ENCODE measurements around the gene CD101. TPM values are rescaled to one million over a fixed set of nuclear protein-coding genes. Genes with fewer than 3 reads are reported as not detected.

The CD101 gene, protein sequence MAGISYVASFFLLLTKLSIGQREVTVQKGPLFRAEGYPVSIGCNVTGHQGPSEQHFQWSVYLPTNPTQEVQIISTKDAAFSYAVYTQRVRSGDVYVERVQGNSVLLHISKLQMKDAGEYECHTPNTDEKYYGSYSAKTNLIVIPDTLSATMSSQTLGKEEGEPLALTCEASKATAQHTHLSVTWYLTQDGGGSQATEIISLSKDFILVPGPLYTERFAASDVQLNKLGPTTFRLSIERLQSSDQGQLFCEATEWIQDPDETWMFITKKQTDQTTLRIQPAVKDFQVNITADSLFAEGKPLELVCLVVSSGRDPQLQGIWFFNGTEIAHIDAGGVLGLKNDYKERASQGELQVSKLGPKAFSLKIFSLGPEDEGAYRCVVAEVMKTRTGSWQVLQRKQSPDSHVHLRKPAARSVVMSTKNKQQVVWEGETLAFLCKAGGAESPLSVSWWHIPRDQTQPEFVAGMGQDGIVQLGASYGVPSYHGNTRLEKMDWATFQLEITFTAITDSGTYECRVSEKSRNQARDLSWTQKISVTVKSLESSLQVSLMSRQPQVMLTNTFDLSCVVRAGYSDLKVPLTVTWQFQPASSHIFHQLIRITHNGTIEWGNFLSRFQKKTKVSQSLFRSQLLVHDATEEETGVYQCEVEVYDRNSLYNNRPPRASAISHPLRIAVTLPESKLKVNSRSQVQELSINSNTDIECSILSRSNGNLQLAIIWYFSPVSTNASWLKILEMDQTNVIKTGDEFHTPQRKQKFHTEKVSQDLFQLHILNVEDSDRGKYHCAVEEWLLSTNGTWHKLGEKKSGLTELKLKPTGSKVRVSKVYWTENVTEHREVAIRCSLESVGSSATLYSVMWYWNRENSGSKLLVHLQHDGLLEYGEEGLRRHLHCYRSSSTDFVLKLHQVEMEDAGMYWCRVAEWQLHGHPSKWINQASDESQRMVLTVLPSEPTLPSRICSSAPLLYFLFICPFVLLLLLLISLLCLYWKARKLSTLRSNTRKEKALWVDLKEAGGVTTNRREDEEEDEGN
- polyA plus RNA-seq (2013, experiment 1 of 2) = 0.60 TPM
- 0.38 TPM for polyA plus RNA-seq (2013, experiment 2 of 2)

DNA sequence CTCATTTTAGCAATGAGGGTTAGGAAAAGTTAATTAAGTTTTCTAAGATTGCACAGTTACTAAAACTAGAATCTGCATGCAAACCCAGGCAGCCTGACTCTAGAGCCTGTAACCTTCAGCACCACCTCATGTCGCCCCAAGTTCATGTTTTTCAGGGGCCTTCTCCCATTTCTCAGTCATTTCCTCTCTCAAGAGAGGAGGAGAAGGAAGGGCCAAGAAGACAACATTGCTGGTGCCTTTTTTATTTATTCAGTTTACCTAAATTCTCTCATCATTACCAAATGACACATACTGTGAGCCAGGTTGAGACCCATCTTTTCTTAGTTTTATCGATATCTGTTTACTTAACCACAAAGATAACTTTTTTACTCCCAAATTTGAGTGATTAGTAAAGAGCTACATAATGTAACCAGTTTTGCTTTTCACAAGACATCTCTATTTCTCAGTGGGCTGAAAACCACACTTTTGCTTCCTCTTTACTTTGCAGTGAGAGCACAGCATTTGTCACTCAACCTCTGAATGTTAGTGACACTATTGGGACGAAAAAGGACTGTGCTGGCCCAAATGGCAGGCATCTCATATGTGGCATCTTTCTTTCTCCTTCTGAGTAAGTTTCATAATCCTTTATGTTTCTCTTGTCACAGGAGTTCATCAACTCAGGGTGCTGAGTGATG lies at the start of gene CD101:
CD101 (plus strand) TSS at position 507 of the 674 bp plus-strand sequence; CDS start at position 565, 58 bp downstream.
- 96% methylated on average over 3 of the region's 3 CpGs for WGBS
- Histone ChIP-seq H3K4me1 (ENCODE audit: insufficient read depth, low read length) (peaks cover 13% of the 10 kb centered on the region), H3K9me3 (ENCODE audit: insufficient read depth, low read depth, low read length) (no peaks in the 10 kb centered on the region), H3K4me3 (ENCODE audit: low read length) (no peak within 1 kb of the TSS), H3K9ac (ENCODE audit: low read depth, low read length) (no peak within 1 kb of the TSS), H3K27me3 (ENCODE audit: insufficient read depth, low read length) (no peaks in the 10 kb centered on the region), H3K36me3 (ENCODE audit: insufficient read depth, low read length) (no peaks in the 10 kb centered on the region), H3K27ac (ENCODE audit: low read depth, low read length) (no peak within 1 kb of the TSS)

GRCh38 chr1:116952738-116953275 lies 48.8 kb upstream of the CD101 start:
- Histone ChIP-seq H3K9me3 (ENCODE audit: insufficient read depth, low read depth, low read length) (no peaks in the 10 kb centered on the region), H3K4me3 (ENCODE audit: low read length) (no peak overlapping the region), H3K4me1 (ENCODE audit: insufficient read depth, low read length) (peaks cover 19% of the 10 kb centered on the region; the same call in 1 of the 2 replicates), H3K9ac (ENCODE audit: low read depth, low read length) (no peak overlapping the region), H3K36me3 (ENCODE audit: insufficient read depth, low read length) (peaks cover 36% of the 10 kb centered on the region), H3K27me3 (ENCODE audit: insufficient read depth, low read length) (no peaks in the 10 kb centered on the region), H3K27ac (ENCODE audit: low read depth, low read length) (no peak overlapping the region)
- WGBS = 100% methylated on average over 2 of the region's 2 CpGs

DNA sequence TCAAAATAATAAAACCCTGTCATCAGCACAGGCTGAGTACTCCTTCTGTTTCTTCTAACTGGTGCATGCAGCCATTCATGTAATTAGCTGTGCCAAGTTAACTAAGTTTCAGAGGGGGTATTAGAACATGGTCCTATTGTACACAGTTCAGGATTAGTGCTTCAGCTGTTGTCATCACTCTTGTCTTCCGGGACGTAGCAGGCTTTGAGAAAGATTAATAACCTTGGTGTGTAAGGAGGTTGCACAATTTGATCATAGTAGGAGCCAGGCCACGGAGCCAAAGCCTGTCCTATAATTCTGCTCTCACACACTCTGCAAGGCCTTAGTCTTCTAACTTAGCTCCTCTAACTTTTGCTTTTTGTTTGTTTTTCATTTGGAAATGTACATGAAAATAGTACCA lies 47.1 kb upstream of the CD101 start:
- WGBS = 98% methylated on average over 3 of the region's 3 CpGs
- peaks cover 20% of the 10 kb centered on the region for H3K36me3 ChIP-seq (ENCODE audit: insufficient read depth, low read length)
- no peak overlapping the region for H3K27ac ChIP-seq (ENCODE audit: low read depth, low read length)

GRCh38 chr1:116956378-116956777 lies 45.2 kb upstream of the CD101 start:
- Histone ChIP-seq H3K27me3 (ENCODE audit: insufficient read depth, low read length) (no peaks in the 10 kb centered on the region), H3K9ac (ENCODE audit: low read depth, low read length) (no peak overlapping the region), H3K27ac (ENCODE audit: low read depth, low read length) (no peak overlapping the region), H3K36me3 (ENCODE audit: insufficient read depth, low read length) (peaks cover 11% of the 10 kb centered on the region), H3K4me1 (ENCODE audit: insufficient read depth, low read length) (0 out of 2 replicates have a peak, but pooled peaks cover 7% of the 10 kb centered on the region), H3K4me3 (ENCODE audit: low read length) (no peak overlapping the region), H3K9me3 (ENCODE audit: insufficient read depth, low read depth, low read length) (no peaks in the 10 kb centered on the region)
- WGBS = 93% methylated on average over 7 of the region's 7 CpGs

More for the DNA sequence above, 47.1 kb upstream of the CD101 start:
- H3K27me3 ChIP-seq (ENCODE audit: insufficient read depth, low read length) = no peaks in the 10 kb centered on the region
- H3K9ac ChIP-seq (ENCODE audit: low read depth, low read length) = no peak overlapping the region
- H3K9me3 ChIP-seq (ENCODE audit: insufficient read depth, low read depth, low read length) = no peaks in the 10 kb centered on the region
- H3K4me1 ChIP-seq (ENCODE audit: insufficient read depth, low read length) = peaks cover 19% of the 10 kb centered on the region; the same call in 1 of the 2 replicates
- no peak overlapping the region for H3K4me3 ChIP-seq (ENCODE audit: low read length)

- peaks cover 15% of the 10 kb centered on the region for H3K36me3 ChIP-seq (ENCODE audit: insufficient read depth, low read length)
- WGBS = 92% methylated on average over 3 of the region's 4 CpGs
These were observed 43.9 kb upstream of the CD101 start for GRCh38 chr1:116957646-116958045.

GRCh38 chr1:116958110-116958509 lies 43.5 kb upstream of the CD101 start:
- Histone ChIP-seq H3K4me1 (ENCODE audit: insufficient read depth, low read length) (0 out of 2 replicates have a peak, but pooled peaks cover 7% of the 10 kb centered on the region), H3K36me3 (ENCODE audit: insufficient read depth, low read length) (peaks cover 19% of the 10 kb centered on the region), H3K27me3 (ENCODE audit: insufficient read depth, low read length) (no peaks in the 10 kb centered on the region), H3K9ac (ENCODE audit: low read depth, low read length) (no peak overlapping the region), H3K27ac (ENCODE audit: low read depth, low read length) (no peak overlapping the region), H3K9me3 (ENCODE audit: insufficient read depth, low read depth, low read length) (no peaks in the 10 kb centered on the region), H3K4me3 (ENCODE audit: low read length) (no peak overlapping the region)
- WGBS = 93% methylated on average over 4 of the region's 4 CpGs

More at GRCh38 chr1:116957646-116958045, 43.9 kb upstream of the CD101 start:
- 0 out of 2 replicates have a peak, but pooled peaks cover 7% of the 10 kb centered on the region for H3K4me1 ChIP-seq (ENCODE audit: insufficient read depth, low read length)
- no peak overlapping the region for H3K4me3 ChIP-seq (ENCODE audit: low read length)
- H3K27ac ChIP-seq (ENCODE audit: low read depth, low read length) = no peak overlapping the region
- no peaks in the 10 kb centered on the region for H3K9me3 ChIP-seq (ENCODE audit: insufficient read depth, low read depth, low read length)
- no peaks in the 10 kb centered on the region for H3K27me3 ChIP-seq (ENCODE audit: insufficient read depth, low read length)
- H3K9ac ChIP-seq (ENCODE audit: low read depth, low read length) = no peak overlapping the region

DNA sequence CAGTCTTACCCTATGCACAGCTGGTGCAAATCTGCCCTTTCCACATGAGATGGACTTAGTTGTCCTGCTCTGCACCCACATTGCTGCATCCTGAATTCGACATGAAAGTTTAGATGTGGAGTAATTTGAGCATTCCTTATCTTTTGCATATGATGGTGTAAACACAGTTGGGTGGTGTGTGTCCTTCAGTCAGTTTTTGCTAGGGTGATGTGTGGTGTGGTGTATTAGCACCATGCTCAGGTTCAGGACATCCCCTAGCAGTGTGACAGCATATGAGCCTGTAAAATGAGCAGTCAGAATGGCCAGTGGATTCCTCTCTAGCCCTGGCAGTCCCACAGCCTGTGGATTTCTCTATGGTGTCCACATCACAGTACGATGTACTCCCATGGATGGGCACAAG lies 42.6 kb upstream of the CD101 start:
- Histone ChIP-seq H3K27ac (ENCODE audit: low read depth, low read length) (no peak overlapping the region), H3K9ac (ENCODE audit: low read depth, low read length) (no peak overlapping the region), H3K9me3 (ENCODE audit: insufficient read depth, low read depth, low read length) (no peaks in the 10 kb centered on the region), H3K4me3 (ENCODE audit: low read length) (no peak overlapping the region), H3K36me3 (ENCODE audit: insufficient read depth, low read length) (peaks cover 24% of the 10 kb centered on the region), H3K4me1 (ENCODE audit: insufficient read depth, low read length) (0 out of 2 replicates have a peak, but pooled peaks cover 7% of the 10 kb centered on the region), H3K27me3 (ENCODE audit: insufficient read depth, low read length) (no peaks in the 10 kb centered on the region)
- 99% methylated on average over 2 of the region's 2 CpGs for whole genome bisulfite sequencing

- Histone ChIP-seq H3K9me3 (ENCODE audit: insufficient read depth, low read depth, low read length) (no peaks in the 10 kb centered on the region), H3K4me3 (ENCODE audit: low read length) (no peak overlapping the region), H3K27ac (ENCODE audit: low read depth, low read length) (no peak overlapping the region), H3K36me3 (ENCODE audit: insufficient read depth, low read length) (peaks cover 45% of the 10 kb centered on the region), H3K4me1 (ENCODE audit: insufficient read depth, low read length) (no peaks in the 10 kb centered on the region), H3K27me3 (ENCODE audit: insufficient read depth, low read length) (no peaks in the 10 kb centered on the region), H3K9ac (ENCODE audit: low read depth, low read length) (no peak overlapping the region)
- 95% methylated on average over 6 of the region's 6 CpGs for WGBS
These were observed 40.0 kb upstream of the CD101 start for GRCh38 chr1:116961606-116962005.

DNA sequence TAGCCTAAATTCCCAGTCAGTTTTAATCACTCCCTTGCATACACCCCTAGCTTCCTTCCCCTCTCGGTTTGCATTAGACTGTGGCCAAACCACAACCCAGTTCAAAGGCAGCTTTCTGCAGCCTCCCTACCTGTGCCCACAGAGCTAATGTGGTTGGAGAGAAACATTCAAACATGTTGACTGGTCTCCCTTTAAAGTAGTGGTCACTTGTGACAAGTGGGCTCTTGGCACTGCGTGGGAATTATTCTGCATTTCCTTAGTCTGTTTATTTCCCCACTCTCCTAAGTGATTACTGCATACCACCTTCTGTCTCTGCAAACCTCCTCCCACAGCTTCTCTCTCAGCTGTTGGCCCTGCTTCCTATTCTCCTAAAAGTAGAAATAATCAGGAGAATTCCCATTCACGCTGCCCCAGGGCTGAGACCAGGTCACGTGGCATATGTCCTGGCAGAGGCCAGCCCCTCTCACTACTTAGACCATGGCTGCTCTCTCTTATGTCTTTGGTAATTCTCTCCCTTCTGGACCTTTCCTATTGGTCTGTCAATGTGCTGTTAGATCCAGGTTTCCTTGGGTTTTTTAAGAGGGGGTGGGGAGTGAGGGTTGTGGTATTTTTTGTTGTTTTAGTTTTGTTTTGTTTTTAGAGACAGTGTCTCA lies 38.4 kb upstream of the CD101 start:
- WGBS = 96% methylated on average over 4 of the region's 4 CpGs
- no peaks in the 10 kb centered on the region for H3K27me3 ChIP-seq (ENCODE audit: insufficient read depth, low read length)
- H3K9me3 ChIP-seq (ENCODE audit: insufficient read depth, low read depth, low read length) = no peaks in the 10 kb centered on the region

GRCh38 chr1:116966791-116967190 lies 34.8 kb upstream of the CD101 start:
- Histone ChIP-seq H3K4me1 (ENCODE audit: insufficient read depth, low read length) (no peaks in the 10 kb centered on the region), H3K4me3 (ENCODE audit: low read length) (no peak overlapping the region), H3K36me3 (ENCODE audit: insufficient read depth, low read length) (peaks cover 61% of the 10 kb centered on the region), H3K27ac (ENCODE audit: low read depth, low read length) (no peak overlapping the region), H3K9me3 (ENCODE audit: insufficient read depth, low read depth, low read length) (0 out of 2 replicates have a peak, but pooled peaks cover 2% of the 10 kb centered on the region), H3K27me3 (ENCODE audit: insufficient read depth, low read length) (no peaks in the 10 kb centered on the region), H3K9ac (ENCODE audit: low read depth, low read length) (no peak overlapping the region)
- 95% methylated on average over 11 of the region's 11 CpGs for WGBS

More for the DNA sequence above, 38.4 kb upstream of the CD101 start:
- H3K4me3 ChIP-seq (ENCODE audit: low read length) = no peak overlapping the region
- no peak overlapping the region for H3K27ac ChIP-seq (ENCODE audit: low read depth, low read length)
- peaks cover 59% of the 10 kb centered on the region for H3K36me3 ChIP-seq (ENCODE audit: insufficient read depth, low read length)
- no peaks in the 10 kb centered on the region for H3K4me1 ChIP-seq (ENCODE audit: insufficient read depth, low read length)
- no peak overlapping the region for H3K9ac ChIP-seq (ENCODE audit: low read depth, low read length)

Data from HUES64 (cell line).